ENCODE results near the gene C5orf24.

DNA sequence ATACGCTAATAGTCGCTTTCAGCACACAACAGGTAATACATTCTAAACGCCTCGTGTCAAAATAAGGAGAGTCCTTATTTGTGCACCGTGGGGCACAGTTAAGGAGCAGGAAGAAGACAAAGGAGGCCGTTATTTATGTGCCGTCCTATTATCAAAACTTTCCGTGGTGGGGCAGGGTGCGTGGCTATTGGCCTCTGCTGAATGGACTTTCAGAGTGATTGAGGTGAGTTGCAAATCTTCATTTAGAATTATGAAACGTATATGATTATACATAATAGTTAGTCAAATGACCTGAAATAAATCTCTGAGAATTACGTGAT is 833 bp downstream of the C5orf24 start:
- TF ChIP-seq, protein P1, sequence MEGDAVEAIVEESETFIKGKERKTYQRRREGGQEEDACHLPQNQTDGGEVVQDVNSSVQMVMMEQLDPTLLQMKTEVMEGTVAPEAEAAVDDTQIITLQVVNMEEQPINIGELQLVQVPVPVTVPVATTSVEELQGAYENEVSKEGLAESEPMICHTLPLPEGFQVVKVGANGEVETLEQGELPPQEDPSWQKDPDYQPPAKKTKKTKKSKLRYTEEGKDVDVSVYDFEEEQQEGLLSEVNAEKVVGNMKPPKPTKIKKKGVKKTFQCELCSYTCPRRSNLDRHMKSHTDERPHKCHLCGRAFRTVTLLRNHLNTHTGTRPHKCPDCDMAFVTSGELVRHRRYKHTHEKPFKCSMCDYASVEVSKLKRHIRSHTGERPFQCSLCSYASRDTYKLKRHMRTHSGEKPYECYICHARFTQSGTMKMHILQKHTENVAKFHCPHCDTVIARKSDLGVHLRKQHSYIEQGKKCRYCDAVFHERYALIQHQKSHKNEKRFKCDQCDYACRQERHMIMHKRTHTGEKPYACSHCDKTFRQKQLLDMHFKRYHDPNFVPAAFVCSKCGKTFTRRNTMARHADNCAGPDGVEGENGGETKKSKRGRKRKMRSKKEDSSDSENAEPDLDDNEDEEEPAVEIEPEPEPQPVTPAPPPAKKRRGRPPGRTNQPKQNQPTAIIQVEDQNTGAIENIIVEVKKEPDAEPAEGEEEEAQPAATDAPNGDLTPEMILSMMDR (IDR thresholded peaks at IDR 0.05; ENCODE audit: low read depth, low read length): no peak
- TF ChIP-seq POLR2A (IDR thresholded peaks at IDR 0.05; ENCODE audit: extremely low read depth, insufficient read length): no peak
- TF ChIP-seq, protein P2, sequence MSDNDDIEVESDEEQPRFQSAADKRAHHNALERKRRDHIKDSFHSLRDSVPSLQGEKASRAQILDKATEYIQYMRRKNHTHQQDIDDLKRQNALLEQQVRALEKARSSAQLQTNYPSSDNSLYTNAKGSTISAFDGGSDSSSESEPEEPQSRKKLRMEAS (IDR thresholded peaks at IDR 0.05; ENCODE audit: low read depth, low read length): no peak
- TF ChIP-seq MYC (IDR thresholded peaks at IDR 0.05; ENCODE audit: low read depth, low read length): 0 out of 2 replicates have a peak, but pooled peaks have one; percentile 27

All from NB4 (cell line).